Left renal pelvis (tissue), 4 donors: ENCODE results near the gene HRH3. TPM values are rescaled to one million over a fixed set of nuclear protein-coding genes. Genes with fewer than 3 reads are reported as not detected.

Experiments used
- DNase-seq, 4 donors: peaks; one replicate each; pipeline ENCODE4 v3.0.0-alpha.2; 2013; ENCODE audit warnings: low read depth in 4 of 4, low spot score in 3 of 4
- polyA plus RNA-seq, 4 donors: library from polyadenylated mRNA; unstranded; fragments of 120-200 nt; gene quantifications; one replicate each; pipeline ENCODE4 v1.2.1, GENCODE V29; 2013; ENCODE audit not compliant: insufficient read length in 4 of 4

Gene HRH3
- polyA plus RNA-seq, 4 donors, result 0.07 to 0.37 (median 0.17) TPM; not detected in 1

- DNase-seq, result no peak
Observed at GRCh38 chr20:62231292-62231691, 11.2 kb upstream of the HRH3 start.

GRCh38 chr20:62230696-62231095, 10.6 kb upstream of the HRH3 start:
- no peak for DNase-seq

- no peak for DNase-seq
Observed at GRCh38 chr20:62230276-62230675, 10.2 kb upstream of the HRH3 start.

- no peak for DNase-seq
Observed at GRCh38 chr20:62229667-62230066, 9.6 kb upstream of the HRH3 start.

- DNase-seq, result no peak
Observed at GRCh38 chr20:62228982-62229545, 9.0 kb upstream of the HRH3 start.

GRCh38 chr20:62227977-62228958, 8.2 kb upstream of the HRH3 start:
- no peak for DNase-seq

- no peak for DNase-seq
Observed at GRCh38 chr20:62227591-62227976, 7.5 kb upstream of the HRH3 start.

- no peak for DNase-seq
Observed at GRCh38 chr20:62226707-62227590, 6.9 kb upstream of the HRH3 start.

- DNase-seq, result no peak
Observed at GRCh38 chr20:62225820-62226635, 6.0 kb upstream of the HRH3 start.

GRCh38 chr20:62225026-62225425, 4.9 kb upstream of the HRH3 start:
- no peak for DNase-seq

- DNase-seq, result no peak
Observed at GRCh38 chr20:62224113-62224855, 4.2 kb upstream of the HRH3 start.

GRCh38 chr20:62223571-62223970, 3.5 kb upstream of the HRH3 start:
- DNase-seq, result no peak

GRCh38 chr20:62222972-62223371, 2.9 kb upstream of the HRH3 start:
- DNase-seq, result no peak

- DNase-seq, result no peak
Observed at GRCh38 chr20:62222266-62222850, 2.3 kb upstream of the HRH3 start.

- DNase-seq, result no peak
Observed at GRCh38 chr20:62220666-62221568, 839 bp upstream of the HRH3 start.

- DNase-seq, result no peak
Observed at GRCh38 chr20:62219101-62219991, 732 bp downstream of the HRH3 start.
